Measurements from ENCODE around the gene NTMT1. TPM values are rescaled to one million over a fixed set of nuclear protein-coding genes. Genes with fewer than 3 reads are reported as not detected.

NTMT1 gene
- total RNA-seq, 1 experiment from 2014 or later: 84.8 TPM

GRCh38 chr9:129631674-129632129, 5.7 kb downstream of the NTMT1 start:
- intact Hi-C loops (cut with micrococcal nuclease): no loop called here
- no TSS peak for BruUV-seq (replicated peaks)
- Histone ChIP-seq H3K27ac (ENCODE audit: low read depth, low read length) (no peak overlapping the region; the same call in 1 of the 2 replicates), H3K79me2 (ENCODE audit: insufficient read depth, low read length) (peaks cover 91% of the 10 kb centered on the region), H3K4me1 (ENCODE audit: control insufficient read depth in 1 of 2, insufficient read depth in 2 of 2, low read length in 2 of 2) (peaks cover 11 to 23% of the 10 kb centered on the region in 2 experiments), H3K4me3 (replicated peaks in 1 of 2; ENCODE audit: low read depth in 1 of 2, low read length in 2 of 2) (no peak overlapping the region), H3K9me2 (ENCODE audit: insufficient read depth) (no peaks in the 10 kb centered on the region), H3K36me3 (ENCODE audit: control insufficient read depth in 1 of 2, insufficient read depth in 2 of 2, low read length in 2 of 2) (peaks cover 38 to 69% of the 10 kb centered on the region in 2 experiments), H3K9me3 (ENCODE audit: control insufficient read depth in 1 of 2, insufficient read depth in 1 of 2, low read depth in 1 of 2, low read length in 2 of 2) (no peaks in the 10 kb centered on the region), H3K9ac (ENCODE audit: low read length) (no peak overlapping the region), H4K20me1 (ENCODE audit: insufficient read depth) (peaks cover 20% of the 10 kb centered on the region; the same call in 1 of the 2 replicates), H3K4me2 (ENCODE audit: low read length) (no peak overlapping the region), H2AFZ (ENCODE audit: low read depth, low read length, poor library complexity, severe bottlenecking) (no peak overlapping the region), H3K27me3 (ENCODE audit: insufficient read depth, low read length) (no peaks in the 10 kb centered on the region)
- ChIA-PET RAD21 (ENCODE audit: low non-redundant PET in 1 of 2, low total read pairs in 2 of 2, uncharacterized antibody in 2 of 2, unreplicated experiment in 2 of 2) (no interaction called here), POLR2A (no interaction called here), CTCF (no interaction called here)
- no peak for ATAC-seq
- DNase-seq (ENCODE audit: low read depth, low spot score): no peak
- TF ChIP-seq ELF1 (IDR thresholded peaks at IDR 0.05; ENCODE audit: borderline replicate concordance, low read depth) (no peak), CBX3 (IDR thresholded peaks at IDR 0.05; ENCODE audit: low read depth) (no peak), RAD21 (IDR thresholded peaks at IDR 0.05; ENCODE audit: low read depth) (no peak), SIN3A (IDR thresholded peaks at IDR 0.05; ENCODE audit: low read depth) (no peak), YY1 (IDR thresholded peaks at IDR 0.05; ENCODE audit: extremely low read depth, insufficient replicate concordance, low read depth, low read length) (no peak), JUND (IDR thresholded peaks at IDR 0.05) (no peak), POLR2A (IDR thresholded peaks at IDR 0.05; ENCODE audit: borderline replicate concordance, extremely low read depth, insufficient read depth, insufficient read length) (no peak), SP1 (IDR thresholded peaks at IDR 0.05; ENCODE audit: low read depth) (no peak), EZH2phosphoT487 (IDR thresholded peaks at IDR 0.05; ENCODE audit: borderline replicate concordance) (no peak), SRF (IDR thresholded peaks at IDR 0.05; ENCODE audit: low read depth) (no peak), TCF7L2 (IDR thresholded peaks at IDR 0.05; ENCODE audit: borderline replicate concordance, extremely low read depth, insufficient read depth, insufficient read length) (no peak), EZH2 (IDR thresholded peaks at IDR 0.05) (no peak), CEBPB (IDR thresholded peaks at IDR 0.05; ENCODE audit: low read depth) (no peak), MAX (IDR thresholded peaks at IDR 0.05) (no peak), ZFX (IDR thresholded peaks at IDR 0.05) (no peak)
- TF ChIP-seq, protein P1, sequence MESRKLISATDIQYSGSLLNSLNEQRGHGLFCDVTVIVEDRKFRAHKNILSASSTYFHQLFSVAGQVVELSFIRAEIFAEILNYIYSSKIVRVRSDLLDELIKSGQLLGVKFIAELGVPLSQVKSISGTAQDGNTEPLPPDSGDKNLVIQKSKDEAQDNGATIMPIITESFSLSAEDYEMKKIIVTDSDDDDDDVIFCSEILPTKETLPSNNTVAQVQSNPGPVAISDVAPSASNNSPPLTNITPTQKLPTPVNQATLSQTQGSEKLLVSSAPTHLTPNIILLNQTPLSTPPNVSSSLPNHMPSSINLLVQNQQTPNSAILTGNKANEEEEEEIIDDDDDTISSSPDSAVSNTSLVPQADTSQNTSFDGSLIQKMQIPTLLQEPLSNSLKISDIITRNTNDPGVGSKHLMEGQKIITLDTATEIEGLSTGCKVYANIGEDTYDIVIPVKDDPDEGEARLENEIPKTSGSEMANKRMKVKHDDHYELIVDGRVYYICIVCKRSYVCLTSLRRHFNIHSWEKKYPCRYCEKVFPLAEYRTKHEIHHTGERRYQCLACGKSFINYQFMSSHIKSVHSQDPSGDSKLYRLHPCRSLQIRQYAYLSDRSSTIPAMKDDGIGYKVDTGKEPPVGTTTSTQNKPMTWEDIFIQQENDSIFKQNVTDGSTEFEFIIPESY (IDR thresholded peaks at IDR 0.05; ENCODE audit: extremely low read depth, insufficient replicate concordance, low read length): no peak
- TF ChIP-seq, protein P2, sequence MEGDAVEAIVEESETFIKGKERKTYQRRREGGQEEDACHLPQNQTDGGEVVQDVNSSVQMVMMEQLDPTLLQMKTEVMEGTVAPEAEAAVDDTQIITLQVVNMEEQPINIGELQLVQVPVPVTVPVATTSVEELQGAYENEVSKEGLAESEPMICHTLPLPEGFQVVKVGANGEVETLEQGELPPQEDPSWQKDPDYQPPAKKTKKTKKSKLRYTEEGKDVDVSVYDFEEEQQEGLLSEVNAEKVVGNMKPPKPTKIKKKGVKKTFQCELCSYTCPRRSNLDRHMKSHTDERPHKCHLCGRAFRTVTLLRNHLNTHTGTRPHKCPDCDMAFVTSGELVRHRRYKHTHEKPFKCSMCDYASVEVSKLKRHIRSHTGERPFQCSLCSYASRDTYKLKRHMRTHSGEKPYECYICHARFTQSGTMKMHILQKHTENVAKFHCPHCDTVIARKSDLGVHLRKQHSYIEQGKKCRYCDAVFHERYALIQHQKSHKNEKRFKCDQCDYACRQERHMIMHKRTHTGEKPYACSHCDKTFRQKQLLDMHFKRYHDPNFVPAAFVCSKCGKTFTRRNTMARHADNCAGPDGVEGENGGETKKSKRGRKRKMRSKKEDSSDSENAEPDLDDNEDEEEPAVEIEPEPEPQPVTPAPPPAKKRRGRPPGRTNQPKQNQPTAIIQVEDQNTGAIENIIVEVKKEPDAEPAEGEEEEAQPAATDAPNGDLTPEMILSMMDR (IDR thresholded peaks at IDR 0.05 in 2 of 3, conservative IDR thresholded peaks at IDR 0.05 in 1 of 3; ENCODE audit: borderline replicate concordance in 1 of 3, insufficient read depth in 1 of 3, low read depth in 2 of 3, low read length in 2 of 3): no peak
- TF ChIP-seq, protein P3, sequence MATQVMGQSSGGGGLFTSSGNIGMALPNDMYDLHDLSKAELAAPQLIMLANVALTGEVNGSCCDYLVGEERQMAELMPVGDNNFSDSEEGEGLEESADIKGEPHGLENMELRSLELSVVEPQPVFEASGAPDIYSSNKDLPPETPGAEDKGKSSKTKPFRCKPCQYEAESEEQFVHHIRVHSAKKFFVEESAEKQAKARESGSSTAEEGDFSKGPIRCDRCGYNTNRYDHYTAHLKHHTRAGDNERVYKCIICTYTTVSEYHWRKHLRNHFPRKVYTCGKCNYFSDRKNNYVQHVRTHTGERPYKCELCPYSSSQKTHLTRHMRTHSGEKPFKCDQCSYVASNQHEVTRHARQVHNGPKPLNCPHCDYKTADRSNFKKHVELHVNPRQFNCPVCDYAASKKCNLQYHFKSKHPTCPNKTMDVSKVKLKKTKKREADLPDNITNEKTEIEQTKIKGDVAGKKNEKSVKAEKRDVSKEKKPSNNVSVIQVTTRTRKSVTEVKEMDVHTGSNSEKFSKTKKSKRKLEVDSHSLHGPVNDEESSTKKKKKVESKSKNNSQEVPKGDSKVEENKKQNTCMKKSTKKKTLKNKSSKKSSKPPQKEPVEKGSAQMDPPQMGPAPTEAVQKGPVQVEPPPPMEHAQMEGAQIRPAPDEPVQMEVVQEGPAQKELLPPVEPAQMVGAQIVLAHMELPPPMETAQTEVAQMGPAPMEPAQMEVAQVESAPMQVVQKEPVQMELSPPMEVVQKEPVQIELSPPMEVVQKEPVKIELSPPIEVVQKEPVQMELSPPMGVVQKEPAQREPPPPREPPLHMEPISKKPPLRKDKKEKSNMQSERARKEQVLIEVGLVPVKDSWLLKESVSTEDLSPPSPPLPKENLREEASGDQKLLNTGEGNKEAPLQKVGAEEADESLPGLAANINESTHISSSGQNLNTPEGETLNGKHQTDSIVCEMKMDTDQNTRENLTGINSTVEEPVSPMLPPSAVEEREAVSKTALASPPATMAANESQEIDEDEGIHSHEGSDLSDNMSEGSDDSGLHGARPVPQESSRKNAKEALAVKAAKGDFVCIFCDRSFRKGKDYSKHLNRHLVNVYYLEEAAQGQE (IDR thresholded peaks at IDR 0.05; ENCODE audit: low read depth): no peak

All from HCT116 (cell line).